Activated CD4-positive, alpha-beta T cell treated with anti-CD3 and anti-CD28 coated beads, Interleukin-2, amount 50 U/mL, for 48 hours (primary cell): ENCODE results near the gene NIP7.
"Not testable (repeated sequence)": the region's sequence is repeated elsewhere in the genome, so short reads cannot be mapped to it uniquely, and the experiment has no call there.

ENCODE experiments used
- DNase-seq, 2 experiments: peaks; one replicate each; pipeline ENCODE4 v3.0.0-alpha.2; 2020

Gene NIP7

GRCh38 chr16:69339289-69340094 lies at the start of gene NIP7, which contains the start of gene COG8:
TSS of gene NIP7 (plus strand) at chr16:69339772. CDS start at chr16:69339830, 58 bp downstream.
TSS of gene COG8 (minus strand) at chr16:69339564. CDS start at chr16:69339552, 12 bp downstream.
- peak; percentile 92 to 95 for DNase-seq

- DNase-seq, result not testable (repeated sequence)
These were observed 47.9 kb upstream of the NIP7 start for GRCh38 chr16:69291657-69292056.

GRCh38 chr16:69293401-69293800 lies 46.2 kb upstream of the NIP7 start:
- no peak for DNase-seq

- DNase-seq, result no peak
These were observed 45.5 kb upstream of the NIP7 start for GRCh38 chr16:69294051-69294450.

GRCh38 chr16:69296771-69297170 lies 42.8 kb upstream of the NIP7 start:
- not testable (repeated sequence) for DNase-seq

GRCh38 chr16:69298261-69298660 lies 41.3 kb upstream of the NIP7 start:
- no peak for DNase-seq

GRCh38 chr16:69301187-69301586 lies 38.4 kb upstream of the NIP7 start:
- DNase-seq, result no peak

- DNase-seq, result no peak
These were observed 37.7 kb upstream of the NIP7 start for GRCh38 chr16:69301861-69302260.

- no peak for DNase-seq
These were observed 37.3 kb upstream of the NIP7 start for GRCh38 chr16:69302301-69302700.

GRCh38 chr16:69306031-69306430 lies 33.5 kb upstream of the NIP7 start:
- no peak for DNase-seq

GRCh38 chr16:69307091-69307490 lies 32.5 kb upstream of the NIP7 start:
- no peak for DNase-seq

- DNase-seq, result no peak
These were observed 31.7 kb upstream of the NIP7 start for GRCh38 chr16:69307856-69308255.

GRCh38 chr16:69309316-69309715 lies 30.3 kb upstream of the NIP7 start:
- no peak for DNase-seq

GRCh38 chr16:69310653-69311532 lies 28.7 kb upstream of the NIP7 start, which contains the start of gene VPS4A:
TSS of gene VPS4A (plus strand) at chr16:69311350. CDS start at chr16:69311512, 162 bp downstream.
- DNase-seq, result peak; percentile 97 to 98

GRCh38 chr16:69311533-69312387 lies 27.8 kb upstream of the NIP7 start:
- peak; percentile 52 to 53 for DNase-seq

- no peak for DNase-seq
These were observed 26.1 kb upstream of the NIP7 start for GRCh38 chr16:69313469-69313868.

GRCh38 chr16:69314534-69314933 lies 25.0 kb upstream of the NIP7 start:
- no peak for DNase-seq

GRCh38 chr16:69315486-69316311 lies 23.9 kb upstream of the NIP7 start:
- DNase-seq, result no peak

GRCh38 chr16:69316595-69317034 lies 23.0 kb upstream of the NIP7 start:
- DNase-seq, result no peak

GRCh38 chr16:69318177-69318910 lies 21.2 kb upstream of the NIP7 start:
- DNase-seq, result no peak

- no peak for DNase-seq
These were observed 20.7 kb upstream of the NIP7 start for GRCh38 chr16:69318911-69319289.
